HepG2 (cell line): ENCODE results near the gene POLR2B. TPM values are rescaled to one million over a fixed set of nuclear protein-coding genes. Genes with fewer than 3 reads are reported as not detected.

Experiments used
- polyA plus RNA-seq, 8 experiments: library from polyadenylated mRNA; depleted of rRNA in 3 of 8; stranded (reverse) in 7 of 8; unstranded in 1 of 8; fragments of >200 nt; fragmentation: Illumina TruSeq in 4 of 8; extraction: Trizol in 4 of 8; gene quantifications; 2 replicates each; pipeline versions ENCODE4 v1.2.1 to v1.2.3, GENCODE V29; 2011 to 2016; ENCODE audit warnings: low read depth in 4 of 8, missing spikeins in 1 of 8, mixed read lengths in 1 of 8; ENCODE audit not compliant: insufficient read depth in 1 of 8
- small RNA-seq, 3 experiments: library from RNA; depleted of rRNA; stranded (forward); fragments of <200 nt; gene quantifications; one replicate each; pipeline ENCODE3, GENCODE V24; 2012; ENCODE audit warnings: low read depth in 2 of 3, low replicate concordance in 1 of 3; ENCODE audit not compliant: insufficient read length in 3 of 3, insufficient read depth in 2 of 3
- total RNA-seq, 5 experiments: library from RNA; depleted of rRNA; stranded (reverse); fragments of >200 nt; fragmentation: Illumina TruSeq; extraction: Trizol; gene quantifications; 2 replicates each; pipeline ENCODE4 v1.2.3, GENCODE V29; 2016; ENCODE audit warnings: low read depth in 1 of 5

Gene POLR2B
- total and polyA plus RNA-seq, 2 of the 13 experiments (the other 11 are each of a cell fraction or from before 2014, with no cell fraction given) = 70.6 to 116 TPM

Small RNA genes lying within 50 kb of the gene (small RNA-seq; reads per million reads assigned to genes)
- 0 reads per million in 3 experiments for gene RNU6-998P

Other genes starting within 250 kb of the POLR2B start
- not detected in 2 replicates for gene SPINK2, start 157.2 kb upstream of the POLR2B start, total RNA-seq (2016; rRNA removed; fragmentation: Illumina TruSeq; extraction: Trizol)
- gene SPINK2, start 157.2 kb upstream of the POLR2B start, polyA plus RNA-seq (2011; rRNA removed) = not detected in 2 replicates
- gene REST, start 71.0 kb upstream of the POLR2B start, total RNA-seq (2016; rRNA removed; fragmentation: Illumina TruSeq; extraction: Trizol) = 22.4 and 30.4 TPM in 2 replicates
- gene REST, start 71.0 kb upstream of the POLR2B start, polyA plus RNA-seq (2011; rRNA removed) = 9.4 and 12.7 TPM in 2 replicates
- 17.3 and 17.9 TPM in 2 replicates for gene NOA1, start 1.3 kb upstream of the POLR2B start, total RNA-seq (2016; rRNA removed; fragmentation: Illumina TruSeq; extraction: Trizol)
- 16.8 and 19.0 TPM in 2 replicates for gene NOA1, start 1.3 kb upstream of the POLR2B start, polyA plus RNA-seq (2011; rRNA removed)
- gene IGFBP7, start 131.5 kb downstream of the POLR2B start, total RNA-seq (2016; rRNA removed; fragmentation: Illumina TruSeq; extraction: Trizol) = 0.32 and 1.1 TPM in 2 replicates
- 1.3 and 1.6 TPM in 2 replicates for gene IGFBP7, start 131.5 kb downstream of the POLR2B start, polyA plus RNA-seq (2011; rRNA removed)